Islet of Langerhans (tissue), 1 donor: ENCODE measurements around the gene H6PD.

ENCODE experiments used
- FAIRE-seq: peaks from one replicate; lab custom pipeline; 2011; peaks lifted over from hg19 to GRCh38; lab: Jason Lieb, UNC

H6PD gene

GRCh38 chr1:9204156-9204720 is 30.3 kb upstream of the H6PD start:
- no peak for FAIRE-seq

GRCh38 chr1:9207086-9207485 is 27.5 kb upstream of the H6PD start:
- FAIRE-seq, result no peak

GRCh38 chr1:9207715-9208114 is 26.9 kb upstream of the H6PD start:
- FAIRE-seq, result no peak

- FAIRE-seq, result no peak
Measured at GRCh38 chr1:9211291-9211811, 23.2 kb upstream of the H6PD start.

GRCh38 chr1:9212735-9213134 is 21.8 kb upstream of the H6PD start:
- no peak for FAIRE-seq

DNA sequence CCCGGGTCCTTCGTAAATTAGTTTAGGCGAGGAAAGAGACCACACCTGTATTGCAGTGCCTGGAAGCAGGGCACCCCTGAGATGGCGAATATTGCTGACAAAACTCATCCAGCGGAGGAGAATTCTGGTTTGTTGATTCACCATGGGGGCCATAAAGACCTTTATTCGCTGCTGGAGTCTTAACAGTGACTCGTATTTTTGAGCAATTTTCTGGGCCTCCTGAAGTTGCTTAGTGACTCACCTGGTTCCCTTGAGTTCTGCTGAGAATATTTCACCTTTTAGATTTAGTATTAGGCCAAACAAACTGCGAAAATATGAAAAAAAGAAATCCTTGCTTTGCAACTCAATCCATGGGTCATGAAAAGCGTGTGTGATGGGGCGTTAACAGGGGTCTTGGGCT is 20.6 kb upstream of the H6PD start:
- no peak for FAIRE-seq

- FAIRE-seq, result no peak
Measured at GRCh38 chr1:9218917-9219316, 15.7 kb upstream of the H6PD start.

GRCh38 chr1:9222846-9223625 is 11.5 kb upstream of the H6PD start:
- FAIRE-seq, result no peak

DNA sequence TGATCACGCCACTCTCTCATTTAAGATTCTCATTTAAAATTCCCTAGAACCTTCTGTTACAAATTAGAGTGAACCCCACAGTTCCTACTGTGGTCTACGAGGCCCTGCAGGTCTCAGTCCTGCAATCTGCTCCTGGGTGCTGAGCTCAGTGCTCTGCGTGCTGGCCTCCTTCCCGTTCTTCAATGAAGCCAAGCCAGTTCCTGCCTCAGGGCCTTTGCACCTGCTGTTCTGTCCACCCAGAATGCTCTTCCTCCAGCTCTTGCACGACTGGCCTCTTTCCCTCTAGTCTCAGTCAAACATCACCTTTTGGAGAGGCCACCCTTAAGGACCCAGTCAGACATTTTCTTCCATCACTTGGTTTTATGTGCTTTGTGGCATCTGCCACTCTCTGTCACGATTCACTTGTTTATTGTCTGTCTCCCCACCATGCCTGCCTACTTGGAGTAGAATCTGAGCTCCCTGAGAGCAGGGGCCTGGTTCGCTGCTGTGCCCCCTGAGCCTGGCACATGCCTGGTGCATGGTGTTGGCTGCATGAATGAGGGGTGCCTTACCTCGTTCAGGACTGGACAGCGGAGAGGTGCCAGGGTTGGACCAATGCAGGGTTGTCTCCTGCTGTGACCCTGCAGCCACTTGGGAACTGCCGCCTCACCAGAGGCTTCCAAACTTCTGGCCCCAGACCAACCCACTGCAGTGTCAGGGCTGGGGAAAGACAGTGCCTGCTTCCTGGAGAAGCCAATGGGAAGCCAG is 9.7 kb upstream of the H6PD start:
- no peak for FAIRE-seq

DNA sequence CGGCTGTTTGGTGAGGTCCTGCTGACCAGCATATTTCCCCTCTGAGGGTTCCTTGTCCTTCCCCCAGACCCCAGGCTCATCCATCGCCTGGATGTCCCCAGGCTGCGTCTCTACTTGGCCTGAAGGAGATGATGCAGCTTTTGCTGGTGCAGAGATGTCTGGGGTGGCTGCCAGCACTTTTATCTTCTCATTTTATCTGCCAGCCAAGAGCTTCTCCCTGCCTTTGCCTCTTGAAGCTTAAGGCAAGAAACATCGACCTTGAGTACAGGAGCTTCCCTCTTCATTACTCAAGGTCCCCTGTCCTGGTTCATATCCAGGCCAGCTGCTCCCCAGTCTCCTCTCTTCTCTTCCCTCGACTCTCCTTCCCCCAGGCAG is 9.2 kb upstream of the H6PD start:
- FAIRE-seq, result no peak

GRCh38 chr1:9228609-9229008 is 6.0 kb upstream of the H6PD start:
- no peak for FAIRE-seq

DNA sequence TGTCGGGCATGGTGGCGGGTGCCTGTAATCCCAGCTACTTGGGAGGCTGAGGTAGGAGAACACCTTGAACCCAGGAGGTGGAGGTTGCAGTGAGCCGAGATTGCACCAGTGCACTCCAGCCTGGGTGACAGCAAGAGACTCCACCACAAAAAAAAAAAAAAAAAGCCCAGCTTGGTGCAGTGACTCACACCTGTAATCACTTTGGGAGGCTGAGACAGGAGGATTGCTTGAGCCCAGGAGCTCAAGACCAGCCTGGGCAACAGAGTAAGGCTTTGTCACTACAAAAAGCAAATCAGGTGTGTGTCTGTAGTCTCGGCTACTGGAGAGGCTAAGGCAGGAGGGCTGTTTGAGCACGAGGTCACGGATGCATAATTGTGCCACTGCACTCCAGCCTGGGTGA is 5.0 kb upstream of the H6PD start:
- FAIRE-seq, result no peak

DNA sequence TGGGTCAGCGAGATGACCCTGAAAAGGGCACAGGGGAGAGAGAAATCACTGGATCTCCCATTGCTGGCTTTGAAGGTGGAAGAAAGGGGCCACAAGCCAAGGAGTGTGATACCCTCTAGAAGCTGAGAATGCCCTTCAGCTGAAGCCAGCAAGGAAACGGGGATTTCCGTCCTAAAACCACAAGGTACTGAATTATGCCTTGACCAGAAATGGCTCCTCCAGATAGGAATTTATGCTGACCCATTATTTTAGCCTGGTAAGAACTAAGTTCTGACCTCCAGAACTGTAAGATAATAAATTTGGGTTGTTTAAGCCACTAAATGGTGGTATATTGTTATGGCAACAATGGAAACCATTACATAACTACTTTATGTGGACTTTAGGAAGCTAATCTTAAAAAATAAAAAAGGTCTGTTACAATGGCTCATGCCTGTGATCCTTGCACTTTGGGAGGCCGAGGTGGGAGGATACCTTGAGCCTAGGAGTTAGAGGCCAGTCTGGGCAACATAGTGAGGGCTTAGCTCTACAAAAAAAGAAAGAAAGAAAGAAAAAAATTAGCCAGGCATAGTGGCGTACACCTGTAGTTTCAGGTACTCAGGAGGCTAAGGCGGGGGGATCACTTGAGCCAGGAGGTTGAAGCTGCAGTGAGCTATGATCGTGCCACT is 3.6 kb upstream of the H6PD start:
- FAIRE-seq, result no peak

GRCh38 chr1:9231648-9232332 is 2.8 kb upstream of the H6PD start:
- no peak for FAIRE-seq

- FAIRE-seq, result no peak
Measured at GRCh38 chr1:9233241-9233941, 1.2 kb upstream of the H6PD start.

DNA sequence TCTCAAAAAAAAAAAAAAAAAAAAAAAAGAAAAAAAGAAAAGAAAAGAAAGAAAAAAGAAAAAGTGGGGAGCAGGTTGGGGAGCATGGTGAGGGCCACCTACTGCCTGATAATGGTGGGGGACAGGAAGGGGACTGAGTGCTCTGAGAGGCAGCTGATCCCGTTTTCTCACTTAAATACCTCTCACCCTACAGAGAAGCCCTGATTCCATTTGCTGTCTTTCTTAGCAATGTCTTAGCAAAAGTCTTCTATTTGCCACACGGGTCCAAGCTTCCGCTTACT is 692 bp upstream of the H6PD start:
- FAIRE-seq, result no peak

- FAIRE-seq, result no peak
Measured at GRCh38 chr1:9235096-9235459, 504 bp downstream of the H6PD start.

- FAIRE-seq, result no peak
Measured at GRCh38 chr1:9235560-9235959, 986 bp downstream of the H6PD start.

GRCh38 chr1:9238134-9238533 is 3.6 kb downstream of the H6PD start:
- FAIRE-seq, result no peak

- no peak for FAIRE-seq
Measured at GRCh38 chr1:9238550-9238949, 4.0 kb downstream of the H6PD start.

DNA sequence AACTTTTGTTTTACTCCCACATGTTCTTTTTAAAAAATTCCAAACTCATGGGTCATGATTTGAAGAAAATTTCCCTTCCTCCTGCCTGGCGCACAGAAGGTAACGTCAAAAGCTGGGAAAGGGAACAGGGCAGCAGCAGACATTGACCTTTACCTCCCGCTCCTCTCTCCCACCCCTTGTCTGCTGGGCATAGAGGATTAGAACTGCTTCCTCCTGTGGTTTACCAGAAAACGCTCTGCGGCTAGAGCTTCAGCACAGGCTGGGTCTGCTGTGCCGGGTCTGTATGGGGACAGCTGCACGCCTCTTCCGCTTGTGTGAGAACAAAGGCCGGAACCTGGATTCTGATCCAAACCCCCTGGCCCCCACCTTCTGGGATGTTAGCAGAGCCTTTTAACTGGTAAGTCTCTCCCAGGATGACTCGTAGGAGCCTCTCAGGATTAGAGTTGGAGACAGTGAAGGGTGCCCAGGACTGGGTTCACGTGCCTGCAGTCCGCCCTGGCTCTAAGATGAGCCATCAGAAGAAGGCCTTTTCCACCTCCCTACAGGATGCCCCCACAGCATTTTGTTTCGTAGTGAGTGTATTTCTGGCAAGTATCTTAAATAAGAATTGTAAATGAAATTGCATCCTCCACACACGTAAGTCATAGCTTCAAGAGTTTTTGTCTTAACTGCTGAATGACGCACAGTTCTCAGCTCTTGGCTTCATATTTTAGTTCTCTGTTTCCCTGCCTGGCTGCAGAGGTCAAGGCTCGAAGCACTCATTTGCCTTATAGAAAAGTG is 5.2 kb downstream of the H6PD start:
- FAIRE-seq, result no peak
